Measurements from ENCODE around the gene IP6K3.

IP6K3 gene

GRCh38 chr6:33746651-33747100 is at the start of gene IP6K3:
TSS of gene IP6K3 (minus strand) at chr6:33746905. CDS start at chr6:33735476, 11,429 bp downstream.
- in situ Hi-C loops (cut with MboI; ENCODE audit: low sequenced_read_pairs): no loop called here

- in situ Hi-C loops (cut with MboI; ENCODE audit: low sequenced_read_pairs): no loop called here
These were observed 48.4 kb upstream of the IP6K3 start for GRCh38 chr6:33794910-33795623.

- in situ Hi-C loops (cut with MboI; ENCODE audit: low sequenced_read_pairs): no loop called here
These were observed 46.3 kb upstream of the IP6K3 start for GRCh38 chr6:33792981-33793380.

- in situ Hi-C loops (cut with MboI; ENCODE audit: low sequenced_read_pairs): no loop called here
These were observed 44.9 kb upstream of the IP6K3 start for GRCh38 chr6:33791620-33792019.

GRCh38 chr6:33790910-33791309 is 44.2 kb upstream of the IP6K3 start:
- in situ Hi-C loops (cut with MboI; ENCODE audit: low sequenced_read_pairs): no loop called here

- in situ Hi-C loops (cut with MboI; ENCODE audit: low sequenced_read_pairs): no loop called here
These were observed 43.7 kb upstream of the IP6K3 start for GRCh38 chr6:33790379-33790778.

DNA sequence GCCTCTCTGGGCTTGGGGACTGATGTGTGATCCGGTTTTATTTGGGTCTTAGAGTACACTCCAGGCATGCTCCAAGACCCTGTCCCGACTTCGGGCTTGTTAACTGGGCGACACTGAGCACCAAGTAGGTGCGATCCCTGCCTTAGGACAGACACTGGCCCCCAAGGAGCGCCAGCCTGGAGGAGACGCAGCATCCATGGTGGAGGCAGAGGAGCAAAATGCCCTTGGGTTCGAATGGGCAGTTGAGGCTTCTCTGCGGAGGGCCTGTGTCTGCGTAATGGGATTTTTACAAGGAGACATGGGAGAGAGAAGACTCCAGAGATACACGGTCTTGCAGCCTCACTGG is 42.8 kb upstream of the IP6K3 start:
- in situ Hi-C loops (cut with MboI; ENCODE audit: low sequenced_read_pairs): no loop called here

GRCh38 chr6:33788694-33789549 is 42.2 kb upstream of the IP6K3 start, which contains the start of gene LEMD2:
TSS of gene LEMD2 (minus strand) at chr6:33789130. CDS start at chr6:33789116, 14 bp downstream.
- in situ Hi-C loops (cut with MboI; ENCODE audit: low sequenced_read_pairs): no loop called here

DNA sequence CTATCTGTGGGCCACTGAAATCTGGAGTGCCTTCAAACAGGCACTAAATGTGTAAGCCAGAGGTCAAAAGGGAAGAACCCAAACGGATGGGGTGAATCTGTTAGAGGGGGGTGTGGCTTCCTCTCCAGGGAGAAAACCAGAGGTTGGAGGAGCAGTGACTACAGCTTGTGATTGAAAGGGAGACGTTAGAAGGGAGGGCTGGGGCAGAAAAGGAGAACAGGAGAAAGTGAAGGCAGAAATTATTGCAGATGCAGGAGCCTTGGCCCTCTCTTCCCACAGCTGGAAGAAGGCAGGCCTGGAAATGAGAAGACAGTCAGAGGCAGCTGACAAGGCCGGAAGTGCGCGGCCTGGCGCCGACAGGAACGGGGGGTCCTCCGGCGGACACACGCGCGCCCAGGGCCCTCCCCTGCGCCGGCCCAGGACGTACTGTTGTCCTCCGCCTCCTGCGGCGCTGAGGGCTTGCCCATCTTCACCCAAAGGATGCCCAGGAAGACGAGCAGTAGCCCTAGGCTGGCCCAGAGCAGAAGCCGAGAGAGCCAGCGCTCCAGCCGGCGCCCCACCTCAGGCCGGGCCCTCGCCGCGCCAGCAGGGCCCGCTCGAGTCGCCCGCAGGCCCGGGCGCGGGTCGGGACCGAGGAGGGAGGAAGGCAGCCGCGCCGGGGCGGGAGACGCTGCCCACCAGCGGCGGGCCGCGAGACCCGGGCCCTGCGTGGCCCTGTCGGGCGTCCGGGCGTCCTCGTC is 41.4 kb upstream of the IP6K3 start:
- in situ Hi-C loops (cut with MboI; ENCODE audit: low sequenced_read_pairs): no loop called here

GRCh38 chr6:33787346-33787953 is 40.7 kb upstream of the IP6K3 start:
- in situ Hi-C loops (cut with MboI; ENCODE audit: low sequenced_read_pairs): no loop called here

DNA sequence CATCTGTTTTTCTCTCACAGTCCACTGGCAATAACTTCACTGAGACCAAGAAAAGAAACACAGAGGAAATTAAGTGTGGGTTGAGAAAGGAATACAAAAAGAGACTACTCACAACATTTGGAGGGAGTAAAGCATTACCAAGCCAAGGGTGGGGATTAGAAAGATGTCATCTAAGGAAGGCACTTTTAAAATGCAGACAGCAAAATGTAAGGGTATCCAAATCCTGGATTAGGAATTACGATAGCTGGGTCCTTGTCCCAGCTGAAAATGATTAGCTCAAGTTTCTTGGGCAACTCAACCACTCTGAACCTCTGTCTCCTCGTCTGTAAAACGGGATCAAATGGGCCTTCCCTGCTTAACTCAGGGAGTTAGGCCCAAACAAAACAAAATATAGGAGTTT is 40.0 kb upstream of the IP6K3 start:
- in situ Hi-C loops (cut with MboI; ENCODE audit: low sequenced_read_pairs): no loop called here

GRCh38 chr6:33785778-33786177 is 39.1 kb upstream of the IP6K3 start:
- in situ Hi-C loops (cut with MboI; ENCODE audit: low sequenced_read_pairs): no loop called here

GRCh38 chr6:33784787-33785186 is 38.1 kb upstream of the IP6K3 start:
- in situ Hi-C loops (cut with MboI; ENCODE audit: low sequenced_read_pairs): no loop called here

DNA sequence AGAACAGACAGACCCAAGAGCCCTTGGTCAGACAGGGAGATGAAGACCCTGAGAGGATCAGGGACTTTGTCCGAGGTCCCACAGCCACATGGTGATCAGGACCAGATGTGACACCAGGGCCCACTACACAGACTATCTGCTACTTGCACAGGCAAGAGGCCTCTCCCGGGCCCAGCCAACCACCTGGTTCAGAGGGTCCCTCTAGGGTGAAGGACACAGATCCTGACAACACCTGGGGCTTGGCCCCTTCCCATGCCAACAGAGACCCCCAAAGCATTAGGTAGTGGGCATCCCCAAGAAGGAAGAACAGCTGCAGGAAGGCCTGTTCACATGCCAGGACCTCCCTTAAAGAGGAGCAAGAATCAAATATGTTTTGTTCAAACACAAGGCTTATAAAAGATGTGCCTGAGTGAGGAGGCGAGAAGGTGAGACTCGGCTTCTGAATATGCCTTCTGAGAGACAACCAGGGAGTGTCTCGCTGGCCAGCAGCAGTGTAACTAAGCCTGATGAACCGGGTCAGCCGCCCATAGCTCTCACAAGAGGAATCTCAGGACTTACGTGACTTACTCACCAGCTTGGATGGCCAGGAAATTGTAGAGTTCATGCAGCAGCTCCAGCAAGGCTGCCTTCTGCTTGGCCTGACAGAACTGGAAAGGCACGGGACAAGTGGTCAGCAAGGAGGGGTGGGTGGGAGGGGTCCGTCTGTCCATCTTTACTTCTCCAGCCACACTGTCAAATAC is 37.2 kb upstream of the IP6K3 start:
- in situ Hi-C loops (cut with MboI; ENCODE audit: low sequenced_read_pairs): no loop called here

DNA sequence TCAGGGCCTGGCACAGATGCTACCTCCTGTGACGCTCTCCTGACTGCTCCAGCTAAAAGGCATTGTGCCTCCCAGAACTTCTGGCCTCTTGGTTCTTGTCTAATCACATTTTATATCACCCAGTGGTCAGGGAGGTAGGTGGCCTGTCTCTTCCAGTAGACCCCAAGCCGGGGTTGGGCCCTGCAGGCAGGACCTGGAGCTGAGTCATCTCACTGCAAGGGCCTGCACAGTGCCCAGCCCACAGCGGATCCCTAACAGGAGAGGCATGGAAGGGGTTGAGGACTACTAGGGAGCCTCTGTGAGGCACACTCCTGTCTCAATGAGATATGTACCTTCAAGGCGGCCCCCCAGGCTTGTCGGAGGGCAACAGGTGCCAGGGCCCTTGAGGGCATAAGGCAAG is 35.9 kb upstream of the IP6K3 start:
- in situ Hi-C loops (cut with MboI; ENCODE audit: low sequenced_read_pairs): no loop called here

GRCh38 chr6:33781131-33781975 is 34.6 kb upstream of the IP6K3 start:
- in situ Hi-C loops (cut with MboI; ENCODE audit: low sequenced_read_pairs): no loop called here

- in situ Hi-C loops (cut with MboI; ENCODE audit: low sequenced_read_pairs): no loop called here
These were observed 33.2 kb upstream of the IP6K3 start for GRCh38 chr6:33779895-33780294.

DNA sequence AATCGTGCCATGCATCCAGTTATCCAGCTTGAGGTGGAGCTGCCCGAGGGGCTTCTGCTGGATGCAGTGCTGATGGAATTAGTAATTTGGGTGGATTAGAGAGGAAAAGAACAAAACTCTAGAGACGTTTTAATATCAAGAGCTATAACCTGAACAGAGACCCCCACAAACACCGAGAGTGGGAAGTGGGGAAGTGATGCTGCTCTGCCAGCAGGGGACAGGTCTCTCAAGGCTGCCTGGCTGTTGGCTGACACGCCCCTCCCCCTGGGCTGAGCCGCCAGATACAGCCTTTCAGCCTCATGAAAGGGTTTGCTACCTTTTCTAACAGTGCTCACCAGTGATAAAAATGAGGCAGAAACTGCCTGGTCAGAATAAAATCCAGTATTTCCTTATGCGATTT is 32.6 kb upstream of the IP6K3 start:
- in situ Hi-C loops (cut with MboI; ENCODE audit: low sequenced_read_pairs): no loop called here

- in situ Hi-C loops (cut with MboI; ENCODE audit: low sequenced_read_pairs): no loop called here
These were observed 31.9 kb upstream of the IP6K3 start for GRCh38 chr6:33778444-33779121.

Measured in hTERT RPE-1 (cell line).